ENCODE results near the gene FANCI.

- no peak for TF ChIP-seq CEBPB (IDR thresholded peaks at IDR 0.05; ENCODE audit: low read depth, low read length)
- no peak for TF ChIP-seq CTCF (conservative IDR thresholded peaks at IDR 0.05; ENCODE audit: low read depth, low read length)
- TF ChIP-seq MAFK (IDR thresholded peaks at IDR 0.05; ENCODE audit: low read depth, low read length): no peak
- no peak for TF ChIP-seq MXI1 (IDR thresholded peaks at IDR 0.05; ENCODE audit: borderline replicate concordance, low read depth, low read length)
- TF ChIP-seq POLR2A (IDR thresholded peaks at IDR 0.05; ENCODE audit: low read depth, low read length): no peak
- TF ChIP-seq USF2 (IDR thresholded peaks at IDR 0.05; ENCODE audit: low read depth, low read length): no peak
- TF ChIP-seq CHD1 (IDR thresholded peaks at IDR 0.05; ENCODE audit: low read depth, low read length): no peak
- no peak for TF ChIP-seq RFX5 (IDR thresholded peaks at IDR 0.05; ENCODE audit: low read depth, low read length)
- no peak for TF ChIP-seq RAD21 (IDR thresholded peaks at IDR 0.05; ENCODE audit: low read length)
- TF ChIP-seq SMC3 (IDR thresholded peaks at IDR 0.05; ENCODE audit: low read depth, low read length): no peak
- TF ChIP-seq ELK1 (IDR thresholded peaks at IDR 0.05; ENCODE audit: borderline replicate concordance, low read depth, low read length): no peak
- no peak for TF ChIP-seq RCOR1 (IDR thresholded peaks at IDR 0.05; ENCODE audit: insufficient replicate concordance, low read length)
- TF ChIP-seq NFE2L2 (IDR thresholded peaks at IDR 0.05; ENCODE audit: low read depth, low read length): no peak
- TF ChIP-seq MAZ (IDR thresholded peaks at IDR 0.05; ENCODE audit: borderline replicate concordance, low read depth, low read length): no peak
Measured at GRCh38 chr15:89195836-89196235, 47.9 kb upstream of the FANCI start.
